ENCODE results near the gene RRH.
"Not testable (repeated sequence)": the region's sequence is repeated elsewhere in the genome, so short reads cannot be mapped to it uniquely, and the experiment has no call there.

The RRH gene

DNA sequence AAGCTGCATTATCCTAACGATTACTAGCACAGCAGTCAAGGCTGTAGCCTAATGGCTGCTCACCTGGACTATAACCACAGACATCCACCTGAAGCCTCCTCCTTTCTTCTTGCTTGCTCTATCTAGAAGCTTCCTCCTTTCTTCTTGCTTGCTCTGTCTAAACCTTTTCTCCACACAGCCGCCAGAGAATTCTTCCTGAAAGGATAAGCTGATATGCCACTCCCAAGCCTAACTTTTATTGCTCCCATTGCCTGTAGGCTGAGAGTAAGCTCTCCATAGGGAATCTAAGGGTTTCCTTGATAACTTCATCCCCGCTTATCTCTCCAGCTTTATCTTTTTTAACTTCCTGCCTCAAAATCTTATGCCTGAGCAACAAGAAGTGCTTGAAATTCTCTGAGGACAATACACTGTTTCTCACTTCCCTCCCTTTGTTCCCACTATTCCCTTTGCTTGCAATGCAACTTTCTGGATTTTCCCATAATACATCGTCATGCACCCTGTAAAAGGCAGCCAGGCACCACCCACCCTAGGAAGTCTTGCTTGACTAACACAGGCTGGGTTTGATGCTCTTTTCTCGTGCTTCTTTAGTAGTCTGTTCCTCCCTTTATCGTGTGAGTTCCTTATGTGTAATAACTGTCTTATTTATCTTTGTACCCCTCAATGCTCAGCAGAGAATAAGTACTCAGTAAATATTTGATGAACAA is 18.8 kb downstream of the RRH start:
- Histone ChIP-seq H3K36me3 (peaks cover 0 to 10% (median 0%) of the 10 kb centered on the region in 3 donors), H3K27me3 (no peaks in the 10 kb centered on the region), H3K4me1 (no peaks in the 10 kb centered on the region), H3K4me3 (no peak overlapping the region), H3K9me3 (no peaks in the 10 kb centered on the region), H3K27ac (no peak overlapping the region)
- TF ChIP-seq, protein P1, sequence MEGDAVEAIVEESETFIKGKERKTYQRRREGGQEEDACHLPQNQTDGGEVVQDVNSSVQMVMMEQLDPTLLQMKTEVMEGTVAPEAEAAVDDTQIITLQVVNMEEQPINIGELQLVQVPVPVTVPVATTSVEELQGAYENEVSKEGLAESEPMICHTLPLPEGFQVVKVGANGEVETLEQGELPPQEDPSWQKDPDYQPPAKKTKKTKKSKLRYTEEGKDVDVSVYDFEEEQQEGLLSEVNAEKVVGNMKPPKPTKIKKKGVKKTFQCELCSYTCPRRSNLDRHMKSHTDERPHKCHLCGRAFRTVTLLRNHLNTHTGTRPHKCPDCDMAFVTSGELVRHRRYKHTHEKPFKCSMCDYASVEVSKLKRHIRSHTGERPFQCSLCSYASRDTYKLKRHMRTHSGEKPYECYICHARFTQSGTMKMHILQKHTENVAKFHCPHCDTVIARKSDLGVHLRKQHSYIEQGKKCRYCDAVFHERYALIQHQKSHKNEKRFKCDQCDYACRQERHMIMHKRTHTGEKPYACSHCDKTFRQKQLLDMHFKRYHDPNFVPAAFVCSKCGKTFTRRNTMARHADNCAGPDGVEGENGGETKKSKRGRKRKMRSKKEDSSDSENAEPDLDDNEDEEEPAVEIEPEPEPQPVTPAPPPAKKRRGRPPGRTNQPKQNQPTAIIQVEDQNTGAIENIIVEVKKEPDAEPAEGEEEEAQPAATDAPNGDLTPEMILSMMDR (IDR thresholded peaks at IDR 0.05) = no peak
- DNase-seq = no peak
- intact Hi-C loops (cut with DNase I; ENCODE audit: low total_unique reads) = no loop called here

DNA sequence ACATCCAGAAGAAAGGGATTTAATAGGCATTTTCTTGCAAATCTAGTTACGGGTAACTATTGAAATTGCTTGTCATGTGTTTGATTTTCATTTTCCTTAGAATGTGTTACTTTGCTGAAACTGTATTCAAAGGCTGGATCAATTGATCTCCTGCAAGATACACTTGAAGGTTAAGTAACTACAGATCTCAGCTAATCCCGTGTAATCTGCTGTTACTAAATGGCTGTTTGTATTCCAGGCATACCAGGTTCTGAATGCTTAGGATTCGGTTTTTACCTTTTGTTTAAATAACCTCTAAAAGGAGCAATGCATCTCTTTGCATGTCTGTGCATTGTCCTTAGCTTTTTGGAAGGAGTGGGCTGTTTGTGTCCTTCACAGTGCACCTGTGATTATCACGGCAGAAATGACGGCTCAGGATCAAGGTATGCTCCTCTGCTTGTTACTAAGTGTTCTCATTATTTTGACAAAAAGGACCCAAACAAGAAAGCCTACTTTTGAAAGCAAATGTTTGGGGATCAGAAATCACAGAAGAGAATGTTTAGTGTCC is 20.2 kb downstream of the RRH start, which contains the start of gene LRIT3:
LRIT3 (plus strand) TSS at position 212 of the 547 bp plus-strand sequence; CDS start at position 307, 95 bp downstream.
- Histone ChIP-seq H3K4me1 (no peaks in the 10 kb centered on the region), H3K27ac (no peak within 1 kb of the TSS), H3K36me3 (peaks cover 0 to 3% (median 0%) of the 10 kb centered on the region in 3 donors), H3K4me3 (no peak within 1 kb of the TSS), H3K9me3 (no peaks in the 10 kb centered on the region), H3K27me3 (no peaks in the 10 kb centered on the region)
- DNase-seq = no peak
- intact Hi-C loops (cut with DNase I; ENCODE audit: low total_unique reads) = no loop called here
- TF ChIP-seq, protein P1 (IDR thresholded peaks at IDR 0.05) = no peak

DNA sequence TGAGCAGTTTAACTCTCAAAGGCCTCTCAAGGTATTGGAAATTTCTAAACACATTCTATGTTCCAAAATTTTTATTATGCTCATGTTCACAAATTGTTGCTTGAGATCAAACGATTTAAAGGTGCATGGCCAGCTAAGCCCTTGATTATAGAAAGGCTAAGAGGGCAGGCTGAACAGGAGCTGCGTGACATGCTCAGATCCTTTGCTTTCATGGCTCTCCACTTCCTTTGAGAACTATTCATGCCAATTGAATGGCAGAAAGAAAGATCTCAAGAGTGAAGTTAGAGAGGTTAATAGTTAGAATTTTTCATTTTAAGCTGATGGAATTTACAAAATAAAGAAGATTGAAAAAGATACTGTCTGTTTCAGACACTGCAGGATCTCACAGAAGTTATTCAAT is 20.7 kb downstream of the RRH start:
- no peaks in the 10 kb centered on the region for H3K9me3 ChIP-seq
- intact Hi-C loops (cut with DNase I; ENCODE audit: low total_unique reads) = no loop called here
- no peaks in the 10 kb centered on the region for H3K4me1 ChIP-seq
- DNase-seq = no peak
- H3K27me3 ChIP-seq = no peaks in the 10 kb centered on the region
- H3K36me3 ChIP-seq = no peaks in the 10 kb centered on the region
- no peak overlapping the region for H3K27ac ChIP-seq
- TF ChIP-seq, protein P1 (IDR thresholded peaks at IDR 0.05) = no peak
- H3K4me3 ChIP-seq = no peak overlapping the region

DNA sequence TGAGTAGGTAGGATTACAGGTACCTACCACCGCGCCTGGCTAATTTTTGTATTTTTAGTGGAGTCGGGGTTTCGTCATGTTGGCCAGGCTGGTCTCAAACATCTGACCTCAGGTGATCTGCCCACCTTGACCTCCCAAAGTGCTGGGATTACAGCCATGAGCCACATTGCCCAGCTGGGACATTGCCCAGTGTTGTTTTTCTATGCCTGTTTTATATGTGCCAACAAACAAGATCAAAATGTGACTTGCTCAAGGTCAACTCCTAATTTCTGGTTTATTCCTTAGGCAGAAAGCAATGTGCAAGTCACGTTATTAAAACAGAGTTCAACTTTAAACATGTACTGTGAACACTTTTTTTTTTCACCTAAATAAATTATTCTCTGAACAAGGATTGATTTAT is 22.8 kb downstream of the RRH start:
- intact Hi-C loops (cut with DNase I; ENCODE audit: low total_unique reads) = no loop called here
- no peak for DNase-seq
- TF ChIP-seq, protein P1 (IDR thresholded peaks at IDR 0.05) = no peak

DNA sequence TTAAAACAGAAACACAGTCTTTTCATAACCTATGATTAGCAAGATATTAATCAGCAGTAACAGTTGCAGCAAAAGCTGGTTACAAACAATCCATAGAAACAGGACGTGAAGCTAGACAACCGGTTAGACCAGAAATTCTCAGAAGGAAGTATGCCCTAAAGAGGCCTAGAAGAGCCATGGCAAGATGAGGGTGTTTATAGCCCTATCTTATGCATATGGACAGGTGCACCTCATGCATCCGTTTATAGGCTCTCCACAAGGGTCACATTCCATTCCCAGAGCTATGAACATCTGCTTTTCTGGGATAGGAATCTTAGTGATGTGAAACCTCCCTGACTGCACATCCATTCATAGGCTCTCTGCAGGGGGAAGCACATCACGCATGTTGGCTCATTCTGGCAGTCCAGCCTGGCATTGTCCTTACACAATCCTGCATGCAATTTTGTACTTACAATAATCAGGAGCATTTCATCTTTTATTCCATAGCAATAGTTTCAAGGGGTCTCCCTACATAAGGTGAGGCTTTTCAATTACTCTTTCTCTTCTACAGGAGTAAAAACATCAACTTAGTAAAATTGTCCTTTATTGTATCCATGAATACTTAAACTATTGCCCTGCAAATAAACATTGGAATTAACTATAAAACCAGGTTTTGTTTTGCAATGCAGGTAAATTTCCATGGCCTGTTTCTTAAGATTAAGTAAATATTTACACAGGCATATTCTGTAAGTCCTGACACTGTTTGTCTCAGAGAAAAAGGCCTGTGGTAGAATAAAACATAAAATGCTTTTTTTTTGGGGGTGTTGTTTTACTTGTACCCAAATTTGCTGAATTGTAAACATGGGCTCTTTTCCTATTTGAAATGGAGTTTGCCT is 31.9 kb downstream of the RRH start:
- H3K27ac ChIP-seq; H3K36me3 ChIP-seq; intact Hi-C loops (cut with DNase I; ENCODE audit: low total_unique reads); H3K4me3 ChIP-seq; H3K4me1 ChIP-seq; H3K27me3 ChIP-seq; DNase-seq; H3K9me3 ChIP-seq: not testable (repeated sequence)

More for the DNA sequence above, 22.8 kb downstream of the RRH start:
- Histone ChIP-seq H3K4me1 (no peaks in the 10 kb centered on the region), H3K4me3 (no peak overlapping the region), H3K27me3 (no peaks in the 10 kb centered on the region), H3K36me3 (no peaks in the 10 kb centered on the region), H3K9me3 (no peaks in the 10 kb centered on the region), H3K27ac (no peak overlapping the region)

- H3K4me1 ChIP-seq = no peaks in the 10 kb centered on the region
- H3K36me3 ChIP-seq = no peaks in the 10 kb centered on the region
- intact Hi-C loops (cut with DNase I; ENCODE audit: low total_unique reads) = no loop called here
- H3K9me3 ChIP-seq = peaks cover 0 to 3% (median 0%) of the 10 kb centered on the region in 3 donors
- no peaks in the 10 kb centered on the region for H3K27me3 ChIP-seq
- TF ChIP-seq, protein P1 (IDR thresholded peaks at IDR 0.05) = no peak
- no peak overlapping the region for H3K27ac ChIP-seq
- no peak overlapping the region for H3K4me3 ChIP-seq
- no peak for DNase-seq
Observed at GRCh38 chr4:109861271-109861670, 33.5 kb downstream of the RRH start.

Measured in tibial artery (tissue), 4 donors.